Kidney (tissue), 14 donors: ENCODE data around the gene ALS2CL. TPM values are rescaled to one million over a fixed set of nuclear protein-coding genes. Genes with fewer than 3 reads are reported as not detected.

Experiments
- DNase-seq, 5 donors: peaks; one replicate each; pipeline ENCODE4 v3.0.0-alpha.2; 2013 to 2020
- FAIRE-seq: peaks from 2 replicates; lab custom pipeline; 2012; peaks lifted over from hg19 to GRCh38; lab: Jason Lieb, UNC
- H3K27ac ChIP-seq, 2 donors: one replicate each; pipeline ENCODE4 v1.7.0; 2013; ENCODE audit warnings: low read depth in 2 of 2, low read length in 2 of 2, inconsistent platforms in 1 of 2
- H3K27me3 ChIP-seq: one replicate; pipeline ENCODE4 v1.7.1; 2013; ENCODE audit warnings: low read length, inconsistent platforms; ENCODE audit not compliant: control insufficient read depth, insufficient read depth
- H3K36me3 ChIP-seq, 3 donors: one replicate each; pipeline versions ENCODE4 v1.7.0 to v1.7.1; 2013; ENCODE audit warnings: low read length in 3 of 3, control low read depth in 1 of 3, inconsistent platforms in 1 of 3; ENCODE audit not compliant: insufficient read depth in 3 of 3, control insufficient read depth in 2 of 3
- H3K4me1 ChIP-seq, 3 donors: one replicate each; pipeline versions ENCODE4 v1.7.0 to v1.7.1; 2013; ENCODE audit warnings: low read length in 3 of 3, inconsistent platforms in 1 of 3, low read depth in 1 of 3; ENCODE audit not compliant: control insufficient read depth in 2 of 3, insufficient read depth in 2 of 3
- H3K4me3 ChIP-seq, 3 donors: one replicate each; pipeline versions ENCODE4 v1.7.0 to v1.8.1; 2013; ENCODE audit warnings: low read length in 3 of 3, control low read depth in 1 of 3, inconsistent platforms in 1 of 3
- H3K9ac ChIP-seq, 3 donors: one replicate each; pipeline versions ENCODE4 v1.7.0 to v1.7.1; 2013; ENCODE audit warnings: low read length in 3 of 3, control low read depth in 1 of 3, inconsistent platforms in 1 of 3
- H3K9me3 ChIP-seq, 3 donors: one replicate each; pipeline versions ENCODE4 v1.7.0 to v1.7.1; 2013; ENCODE audit warnings: low read length in 3 of 3, control low read depth in 1 of 3, inconsistent platforms in 1 of 3; ENCODE audit not compliant: control insufficient read depth in 2 of 3, insufficient read depth in 1 of 3
- intact Hi-C: fragments of 100-400 bp; cut with DNase I; formaldehyde crosslinking; loops from one replicate; pipeline ENCODE4 v1.11.1; 2022
- polyA plus RNA-seq: library from polyadenylated mRNA; stranded (reverse); fragments of 350-450 nt; fragmentation: Illumina TruSeq; extraction: RNeasy Lipid Tissue Mini Kit (QIAGEN cat#74804); gene quantifications from one replicate; pipeline ENCODE4 v1.2.3, GENCODE V29; 2014; ENCODE audit warnings: low read depth, low replicate concordance; ENCODE audit not compliant: insufficient read depth
- total RNA-seq: library from RNA; stranded (reverse); fragmentation: NEBNext Ultra II Directional; extraction: Animal tissue kit (Norgen Biotek cat#: 25700); gene quantifications from one replicate; pipeline ENCODE4 v1.2.1, GENCODE V29; 2021
- TF ChIP-seq, protein P1 (sequence below): IDR thresholded peaks from 3 replicates; pipeline ENCODE4 v1.5.1; 2012; ENCODE audit warnings: mild to moderate bottlenecking, moderate library complexity, borderline replicate concordance; ENCODE audit not compliant: insufficient read depth; ENCODE audit errors: extremely low read depth
- donor health status: control.
- donor health status: control.
- donor health status: control.
- donor health status: control.
- donor health status: control.
- donor health status: DM: yes; HTN: yes; CAD: no.
- donor health status: Normal renal cell carcinoma (clear cell type).

The ALS2CL gene
- total and polyA plus RNA-seq, 2 donors from 2014 or later, result 43.0 to 78.9 TPM

DNA sequence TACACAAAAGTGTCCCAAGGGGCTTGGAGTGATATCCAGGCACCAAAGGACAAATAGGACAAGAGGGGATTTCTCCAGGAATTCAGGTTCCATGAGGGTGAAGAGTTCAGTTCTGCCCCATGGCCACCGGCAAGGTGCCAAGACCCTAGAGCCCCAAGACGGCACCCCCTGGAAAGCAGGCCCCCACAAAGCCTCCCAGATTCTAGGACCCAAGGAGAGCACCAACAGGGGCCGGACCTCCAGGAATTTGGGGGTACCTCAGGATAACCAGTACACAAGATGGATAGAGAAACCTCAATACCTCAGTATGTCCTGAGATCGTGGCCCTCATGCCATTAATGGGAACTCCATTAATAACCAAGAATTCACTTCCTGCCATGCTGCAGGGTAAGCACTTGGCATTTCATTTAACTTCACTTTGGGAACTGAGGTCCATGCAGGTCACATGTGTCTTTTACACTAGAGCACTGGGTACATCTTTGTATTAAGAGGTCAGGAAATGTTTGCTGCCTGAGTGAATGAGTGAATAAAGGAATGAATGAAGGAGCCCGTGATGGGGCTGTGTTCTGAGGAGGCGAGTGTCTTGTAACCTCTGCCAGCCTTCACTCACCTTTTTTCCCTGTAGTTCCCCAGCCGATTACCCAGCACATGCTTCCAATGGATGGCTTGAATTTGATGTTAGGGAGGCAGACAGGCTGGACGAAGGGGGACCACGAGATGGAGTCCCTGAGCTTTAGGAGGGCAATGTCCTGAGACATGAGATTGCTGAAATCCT lies 39.7 kb upstream of the ALS2CL start:
- no peak overlapping the region for H3K27ac ChIP-seq
- no peak for FAIRE-seq
- H3K36me3 ChIP-seq, result no peaks in the 10 kb centered on the region
- intact Hi-C loops, result no loop called here
- no peaks in the 10 kb centered on the region for H3K27me3 ChIP-seq
- H3K4me3 ChIP-seq, result no peak overlapping the region
- DNase-seq, result no peak
- TF ChIP-seq, protein P1, sequence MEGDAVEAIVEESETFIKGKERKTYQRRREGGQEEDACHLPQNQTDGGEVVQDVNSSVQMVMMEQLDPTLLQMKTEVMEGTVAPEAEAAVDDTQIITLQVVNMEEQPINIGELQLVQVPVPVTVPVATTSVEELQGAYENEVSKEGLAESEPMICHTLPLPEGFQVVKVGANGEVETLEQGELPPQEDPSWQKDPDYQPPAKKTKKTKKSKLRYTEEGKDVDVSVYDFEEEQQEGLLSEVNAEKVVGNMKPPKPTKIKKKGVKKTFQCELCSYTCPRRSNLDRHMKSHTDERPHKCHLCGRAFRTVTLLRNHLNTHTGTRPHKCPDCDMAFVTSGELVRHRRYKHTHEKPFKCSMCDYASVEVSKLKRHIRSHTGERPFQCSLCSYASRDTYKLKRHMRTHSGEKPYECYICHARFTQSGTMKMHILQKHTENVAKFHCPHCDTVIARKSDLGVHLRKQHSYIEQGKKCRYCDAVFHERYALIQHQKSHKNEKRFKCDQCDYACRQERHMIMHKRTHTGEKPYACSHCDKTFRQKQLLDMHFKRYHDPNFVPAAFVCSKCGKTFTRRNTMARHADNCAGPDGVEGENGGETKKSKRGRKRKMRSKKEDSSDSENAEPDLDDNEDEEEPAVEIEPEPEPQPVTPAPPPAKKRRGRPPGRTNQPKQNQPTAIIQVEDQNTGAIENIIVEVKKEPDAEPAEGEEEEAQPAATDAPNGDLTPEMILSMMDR, result no peak
- no peaks in the 10 kb centered on the region for H3K9me3 ChIP-seq
- no peaks in the 10 kb centered on the region for H3K4me1 ChIP-seq
- H3K9ac ChIP-seq, result no peak overlapping the region

DNA sequence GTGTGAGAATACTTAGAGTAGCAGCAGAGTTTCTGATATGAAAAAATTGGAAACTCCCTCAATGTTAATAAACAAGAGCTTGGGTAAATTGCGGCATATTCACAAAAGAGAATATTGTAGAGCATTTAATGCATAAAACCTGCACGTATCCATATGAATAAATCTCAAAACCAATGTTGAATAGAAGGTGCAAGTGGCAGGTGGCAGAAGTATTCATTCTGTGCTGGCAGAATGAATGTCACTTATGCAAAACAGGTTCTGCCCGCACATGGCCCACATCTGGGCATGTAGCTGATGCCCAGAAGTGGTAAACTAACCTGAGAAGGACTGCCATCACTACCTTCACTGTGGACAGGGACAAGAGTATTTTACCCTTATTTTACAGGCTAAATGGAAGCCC lies 38.3 kb upstream of the ALS2CL start:
- H3K9me3 ChIP-seq, result no peaks in the 10 kb centered on the region
- FAIRE-seq (no peak), DNase-seq (no peak)
- no peak overlapping the region for H3K4me3 ChIP-seq
- no peaks in the 10 kb centered on the region for H3K36me3 ChIP-seq
- no peaks in the 10 kb centered on the region for H3K4me1 ChIP-seq
- no peak overlapping the region for H3K9ac ChIP-seq
- intact Hi-C loops, result no loop called here
- TF ChIP-seq, protein P1, result no peak
- no peaks in the 10 kb centered on the region for H3K27me3 ChIP-seq
- no peak overlapping the region for H3K27ac ChIP-seq

- no peaks in the 10 kb centered on the region for H3K27me3 ChIP-seq
- TF ChIP-seq, protein P1, result no peak
- no peak overlapping the region for H3K27ac ChIP-seq
- H3K4me3 ChIP-seq, result no peak overlapping the region
- intact Hi-C loops, result no loop called here
- no peak overlapping the region for H3K9ac ChIP-seq
- H3K36me3 ChIP-seq, result no peaks in the 10 kb centered on the region
- DNase-seq (no peak), FAIRE-seq (no peak)
- no peaks in the 10 kb centered on the region for H3K9me3 ChIP-seq
- H3K4me1 ChIP-seq, result no peaks in the 10 kb centered on the region
These were observed 37.3 kb upstream of the ALS2CL start for GRCh38 chr3:46730819-46731218.

GRCh38 chr3:46729038-46729437 lies 35.6 kb upstream of the ALS2CL start:
- Histone ChIP-seq H3K27ac (no peak overlapping the region), H3K27me3 (no peaks in the 10 kb centered on the region), H3K36me3 (no peaks in the 10 kb centered on the region), H3K9me3 (no peaks in the 10 kb centered on the region), H3K4me3 (no peak overlapping the region), H3K4me1 (no peaks in the 10 kb centered on the region), H3K9ac (no peak overlapping the region)
- intact Hi-C loops, result no loop called here
- FAIRE-seq (no peak), DNase-seq (no peak)
- TF ChIP-seq, protein P1, result no peak
